Colonic mucosa (tissue), 4 donors: ENCODE data around the gene FBLN7. TPM values are rescaled to one million over a fixed set of nuclear protein-coding genes. Genes with fewer than 3 reads are reported as not detected.
"Not testable (repeated sequence)": the region's sequence is repeated elsewhere in the genome, so short reads cannot be mapped to it uniquely, and the experiment has no call there.

Source experiments
- DNase-seq: peaks from one replicate; pipeline ENCODE4 v3.0.0-alpha.2; 2020
- H3K27ac ChIP-seq: fragments of 200-600 bp; one replicate; pipeline ENCODE4 v1.8.0; 2021
- H3K27me3 ChIP-seq: fragments of 200-600 bp; one replicate; pipeline ENCODE4 v1.8.0; 2021
- H3K36me3 ChIP-seq: fragments of 200-600 bp; one replicate; pipeline ENCODE4 v1.8.0; 2021
- H3K4me1 ChIP-seq: fragments of 200-600 bp; one replicate; pipeline ENCODE4 v1.8.0; 2021; ENCODE audit warnings: mild to moderate bottlenecking
- H3K4me3 ChIP-seq: fragments of 200-600 bp; one replicate; pipeline ENCODE4 v1.8.0; 2021
- H3K9ac ChIP-seq, 2 donors: one replicate each; pipeline ENCODE4 v1.7.0; 2013; ENCODE audit warnings: control low read depth in 2 of 2, low read depth in 2 of 2, low read length in 2 of 2
- H3K9me3 ChIP-seq: fragments of 200-600 bp; one replicate; pipeline ENCODE4 v1.8.0; 2021
- intact Hi-C: fragments of 100-400 bp; cut with DNase I; formaldehyde crosslinking; loops from one replicate; pipeline ENCODE4 v1.14.1; 2022
- total RNA-seq, 2 donors: library from RNA; stranded (reverse); fragmentation: NEBNext Ultra II Directional in 1 of 2; extraction: Animal tissue kit (Norgen Biotek cat#: 25700) in 1 of 2; gene quantifications; one replicate each; pipeline ENCODE4 v1.2.1, GENCODE V29; 2021
- TF ChIP-seq, protein P1 (sequence below): fragments of 200-600 bp; IDR thresholded peaks from one replicate; pipeline ENCODE4 v1.8.0; 2022; ENCODE audit warnings: antibody characterized with exemption, mild to moderate bottlenecking
- donor health status: healthy.
- donor health status: DM: no; HTN: no; CAD: no.
- donor health status: DM: no; HTN: no; CAD: no.

The FBLN7 gene
- total RNA-seq, 2 donors from 2014 or later = 0.10 to 0.66 TPM

DNA sequence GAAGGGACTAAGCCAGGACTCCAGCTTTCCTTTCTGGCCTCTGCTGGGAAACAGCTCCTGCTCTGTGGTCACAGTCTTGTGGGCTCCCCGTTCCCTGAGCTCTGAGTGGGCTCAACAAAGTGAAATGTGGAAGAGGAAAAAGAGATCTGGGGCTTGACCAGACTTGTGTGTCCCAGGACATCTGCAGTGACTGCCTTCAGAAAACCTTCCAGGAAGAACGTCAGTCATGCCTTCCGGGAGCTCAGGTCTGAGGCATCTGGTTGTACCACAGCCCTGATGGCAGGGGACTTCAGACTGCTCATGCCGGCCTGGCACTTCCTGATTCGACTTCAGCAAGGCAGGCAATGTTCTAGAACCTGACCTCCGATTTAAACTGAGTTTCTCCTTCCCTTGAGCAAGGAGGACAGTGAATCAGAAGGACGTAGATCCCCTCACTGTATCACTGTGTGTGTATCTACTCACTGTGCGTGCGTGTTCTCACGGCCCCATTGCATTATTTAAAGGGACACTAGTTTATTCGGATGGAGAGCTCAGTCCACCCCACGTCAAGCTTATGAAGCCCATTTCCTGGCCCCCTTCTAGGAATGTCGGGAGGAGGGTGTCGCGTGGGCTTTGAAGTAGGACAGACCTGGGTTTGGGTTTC lies 548 bp upstream of the FBLN7 start:
- H3K9ac ChIP-seq = peak overlapping the region in 1 of 2 donors; percentile 55
- H3K4me1 ChIP-seq = no peaks in the 10 kb centered on the region
- TF ChIP-seq, protein P1, sequence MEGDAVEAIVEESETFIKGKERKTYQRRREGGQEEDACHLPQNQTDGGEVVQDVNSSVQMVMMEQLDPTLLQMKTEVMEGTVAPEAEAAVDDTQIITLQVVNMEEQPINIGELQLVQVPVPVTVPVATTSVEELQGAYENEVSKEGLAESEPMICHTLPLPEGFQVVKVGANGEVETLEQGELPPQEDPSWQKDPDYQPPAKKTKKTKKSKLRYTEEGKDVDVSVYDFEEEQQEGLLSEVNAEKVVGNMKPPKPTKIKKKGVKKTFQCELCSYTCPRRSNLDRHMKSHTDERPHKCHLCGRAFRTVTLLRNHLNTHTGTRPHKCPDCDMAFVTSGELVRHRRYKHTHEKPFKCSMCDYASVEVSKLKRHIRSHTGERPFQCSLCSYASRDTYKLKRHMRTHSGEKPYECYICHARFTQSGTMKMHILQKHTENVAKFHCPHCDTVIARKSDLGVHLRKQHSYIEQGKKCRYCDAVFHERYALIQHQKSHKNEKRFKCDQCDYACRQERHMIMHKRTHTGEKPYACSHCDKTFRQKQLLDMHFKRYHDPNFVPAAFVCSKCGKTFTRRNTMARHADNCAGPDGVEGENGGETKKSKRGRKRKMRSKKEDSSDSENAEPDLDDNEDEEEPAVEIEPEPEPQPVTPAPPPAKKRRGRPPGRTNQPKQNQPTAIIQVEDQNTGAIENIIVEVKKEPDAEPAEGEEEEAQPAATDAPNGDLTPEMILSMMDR = no peak
- no peaks in the 10 kb centered on the region for H3K36me3 ChIP-seq
- DNase-seq = no peak
- no peaks in the 10 kb centered on the region for H3K9me3 ChIP-seq
- H3K4me3 ChIP-seq = peak overlapping the region; percentile 48
- H3K27ac ChIP-seq = no peak overlapping the region
- intact Hi-C loops = no loop called here
- peaks cover 10% of the 10 kb centered on the region for H3K27me3 ChIP-seq

DNA sequence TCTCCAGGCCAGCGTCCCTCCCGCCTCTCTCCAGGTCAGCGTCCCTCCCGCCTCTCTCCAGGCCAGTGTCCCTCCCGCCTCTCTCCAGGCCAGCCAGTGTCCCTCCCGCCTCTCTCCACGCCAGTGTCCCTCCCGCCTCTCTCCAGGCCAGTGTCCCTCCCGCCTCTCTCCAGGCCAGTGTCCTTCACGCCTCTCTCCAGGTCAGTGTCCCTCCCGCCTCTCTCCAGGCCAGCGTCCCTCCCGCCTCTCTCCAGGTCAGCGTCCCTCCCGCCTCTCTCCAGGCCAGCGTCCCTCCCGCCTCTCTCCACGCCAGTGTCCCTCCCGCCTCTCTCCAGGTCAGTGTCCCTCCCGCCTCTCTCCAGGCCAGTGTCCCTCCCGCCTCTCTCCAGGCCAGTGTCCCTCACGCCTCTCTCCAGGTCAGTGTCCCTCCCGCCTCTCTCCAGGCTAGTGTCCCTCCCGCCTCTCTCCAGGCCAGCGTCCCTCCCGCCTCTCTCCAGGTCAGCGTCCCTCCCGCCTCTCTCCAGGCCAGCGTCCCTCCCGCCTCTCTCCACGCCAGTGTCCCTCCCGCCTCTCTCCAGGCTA lies 939 bp downstream of the FBLN7 start:
- intact Hi-C loops, H3K9me3 ChIP-seq, DNase-seq, H3K4me1 ChIP-seq, H3K36me3 ChIP-seq, H3K4me3 ChIP-seq, H3K27ac ChIP-seq, H3K9ac ChIP-seq: not testable (repeated sequence)
- peaks cover 10% of the 10 kb centered on the region for H3K27me3 ChIP-seq

DNA sequence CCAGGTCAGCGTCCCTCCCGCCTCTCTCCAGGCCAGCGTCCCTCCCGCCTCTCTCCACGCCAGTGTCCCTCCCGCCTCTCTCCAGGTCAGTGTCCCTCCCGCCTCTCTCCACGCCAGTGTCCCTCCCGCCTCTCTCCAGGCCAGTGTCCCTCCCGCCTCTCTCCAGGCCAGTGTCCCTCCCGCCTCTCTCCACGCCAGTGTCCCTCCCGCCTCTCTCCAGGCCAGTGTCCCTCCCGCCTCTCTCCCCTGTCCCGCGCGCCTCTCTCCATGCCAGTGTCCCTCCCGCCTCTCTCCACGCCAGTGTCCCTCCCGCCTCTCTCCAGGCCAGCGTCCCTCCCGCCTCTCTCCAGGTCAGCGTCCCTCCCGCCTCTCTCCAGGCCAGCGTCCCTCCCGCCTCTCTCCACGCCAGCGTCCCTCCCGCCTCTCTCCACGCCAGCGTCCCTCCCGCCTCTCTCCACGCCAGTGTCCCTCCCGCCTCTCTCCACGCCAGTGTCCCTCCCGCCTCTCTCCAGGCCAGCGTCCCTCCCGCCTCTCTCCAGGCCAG lies 1.5 kb downstream of the FBLN7 start:
- intact Hi-C loops, H3K4me3 ChIP-seq: not testable (repeated sequence)

DNA sequence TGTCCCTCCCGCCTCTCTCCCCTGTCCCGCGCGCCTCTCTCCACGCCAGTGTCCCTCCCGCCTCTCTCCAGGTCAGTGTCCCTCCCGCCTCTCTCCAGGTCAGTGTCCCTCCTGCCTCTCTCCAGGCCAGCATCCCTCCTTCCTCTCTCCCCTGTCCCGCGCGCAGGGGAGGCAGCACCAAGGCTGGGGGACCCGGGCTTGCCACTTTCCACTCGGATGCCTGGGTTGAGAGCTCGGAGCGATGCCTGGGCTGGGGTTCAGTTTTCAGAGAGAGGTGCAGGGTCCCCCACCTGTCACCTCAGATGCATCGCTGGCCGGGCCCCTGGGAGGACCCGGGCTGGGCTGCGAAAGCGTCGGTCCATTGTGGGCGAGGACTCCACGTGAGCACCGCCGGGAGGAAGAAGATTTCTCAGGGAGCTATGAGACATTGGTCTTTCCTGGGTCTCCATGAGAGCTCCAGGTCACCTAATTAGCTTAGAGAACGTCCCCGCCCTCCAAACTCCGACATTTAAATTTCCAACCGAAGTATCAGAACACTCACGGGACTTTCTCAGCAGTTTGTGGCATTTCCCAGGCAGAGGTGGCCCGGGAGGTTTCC lies 2.1 kb downstream of the FBLN7 start:
- DNase-seq = no peak
- Histone ChIP-seq H3K36me3 (no peaks in the 10 kb centered on the region), H3K4me3 (no peak overlapping the region), H3K9me3 (no peaks in the 10 kb centered on the region), H3K4me1 (no peaks in the 10 kb centered on the region), H3K27me3 (peaks cover 10% of the 10 kb centered on the region), H3K27ac (no peak overlapping the region), H3K9ac (no peak overlapping the region)
- TF ChIP-seq, protein P1 = no peak
- intact Hi-C loops = no loop called here

More for the DNA sequence above, 1.5 kb downstream of the FBLN7 start:
- not testable (repeated sequence) for H3K4me1 ChIP-seq, DNase-seq, H3K36me3 ChIP-seq, H3K9ac ChIP-seq, H3K27ac ChIP-seq, H3K9me3 ChIP-seq
- peaks cover 10% of the 10 kb centered on the region for H3K27me3 ChIP-seq

DNA sequence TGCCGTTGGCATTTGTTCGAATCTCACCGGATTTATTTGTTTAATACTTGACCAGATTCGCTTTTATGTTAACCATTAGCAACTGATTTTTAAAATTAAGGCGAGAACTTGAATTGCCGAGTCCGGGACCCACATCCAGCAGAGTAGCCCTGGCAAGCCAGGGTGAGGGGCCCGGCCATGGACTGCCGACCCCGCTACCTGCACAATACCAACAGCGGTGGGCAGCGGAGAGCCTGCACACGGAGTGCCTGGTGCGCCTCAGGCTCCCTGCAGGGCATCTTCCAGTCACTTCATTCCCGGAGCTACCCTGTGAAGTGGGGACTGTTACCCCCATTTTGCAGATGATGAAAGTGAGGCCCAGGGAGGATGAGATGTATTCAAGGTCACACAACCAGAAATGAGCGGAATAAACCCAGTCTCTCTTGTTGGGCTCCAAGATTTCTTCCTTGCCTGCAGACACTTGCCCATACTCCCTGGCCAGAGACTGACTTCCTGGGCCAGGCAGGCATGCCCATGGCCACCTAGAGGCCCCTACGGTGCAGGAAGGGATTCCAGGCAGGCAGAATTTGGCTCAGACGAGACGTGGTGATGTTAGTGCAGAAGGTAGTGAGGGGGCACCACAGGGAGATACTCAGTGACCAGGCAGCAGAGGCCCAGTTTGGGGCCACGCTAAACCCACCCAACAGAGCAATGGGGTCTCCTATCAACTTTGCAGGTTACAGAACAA lies 2.9 kb downstream of the FBLN7 start:
- intact Hi-C loops = no loop called here
- no peaks in the 10 kb centered on the region for H3K36me3 ChIP-seq
- H3K27me3 ChIP-seq = peaks cover 10% of the 10 kb centered on the region
- no peak overlapping the region for H3K9ac ChIP-seq
- no peak for DNase-seq
- H3K9me3 ChIP-seq = no peaks in the 10 kb centered on the region
- H3K4me1 ChIP-seq = no peaks in the 10 kb centered on the region
- H3K27ac ChIP-seq = no peak overlapping the region
- TF ChIP-seq, protein P1 = no peak
- no peak overlapping the region for H3K4me3 ChIP-seq

DNA sequence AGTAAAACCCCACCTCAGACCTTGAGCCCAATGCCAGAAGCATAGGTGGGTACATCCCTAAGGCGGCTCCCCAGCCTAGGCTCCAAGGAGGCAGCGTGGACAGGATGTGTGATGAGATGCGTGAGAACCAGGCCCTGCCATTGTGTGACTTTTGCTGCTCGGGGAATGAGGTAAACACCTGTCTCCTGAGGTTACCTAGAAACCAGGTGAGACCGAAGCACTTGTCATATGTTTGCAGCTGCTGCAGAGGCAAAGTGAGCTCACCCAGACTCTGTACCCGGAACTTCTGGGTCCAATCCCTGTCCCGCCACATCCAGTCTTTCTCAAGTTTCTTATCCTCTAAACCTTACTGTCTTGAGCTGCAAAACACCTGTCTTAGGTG lies 3.4 kb downstream of the FBLN7 start:
- Histone ChIP-seq H3K36me3 (no peaks in the 10 kb centered on the region), H3K4me1 (no peaks in the 10 kb centered on the region)
- DNase-seq = no peak

More for the DNA sequence above, 3.4 kb downstream of the FBLN7 start:
- no peak overlapping the region for H3K4me3 ChIP-seq
- peaks cover 10% of the 10 kb centered on the region for H3K27me3 ChIP-seq
- intact Hi-C loops = no loop called here
- H3K27ac ChIP-seq = no peak overlapping the region
- no peaks in the 10 kb centered on the region for H3K9me3 ChIP-seq
- no peak overlapping the region for H3K9ac ChIP-seq
- TF ChIP-seq, protein P1 = no peak
